ENCODE data around the gene OR2AT4. TPM values are rescaled to one million over a fixed set of nuclear protein-coding genes. Genes with fewer than 3 reads are reported as not detected.

Gene OR2AT4
- total RNA-seq, 1 experiment from 2014 or later = not detected

DNA sequence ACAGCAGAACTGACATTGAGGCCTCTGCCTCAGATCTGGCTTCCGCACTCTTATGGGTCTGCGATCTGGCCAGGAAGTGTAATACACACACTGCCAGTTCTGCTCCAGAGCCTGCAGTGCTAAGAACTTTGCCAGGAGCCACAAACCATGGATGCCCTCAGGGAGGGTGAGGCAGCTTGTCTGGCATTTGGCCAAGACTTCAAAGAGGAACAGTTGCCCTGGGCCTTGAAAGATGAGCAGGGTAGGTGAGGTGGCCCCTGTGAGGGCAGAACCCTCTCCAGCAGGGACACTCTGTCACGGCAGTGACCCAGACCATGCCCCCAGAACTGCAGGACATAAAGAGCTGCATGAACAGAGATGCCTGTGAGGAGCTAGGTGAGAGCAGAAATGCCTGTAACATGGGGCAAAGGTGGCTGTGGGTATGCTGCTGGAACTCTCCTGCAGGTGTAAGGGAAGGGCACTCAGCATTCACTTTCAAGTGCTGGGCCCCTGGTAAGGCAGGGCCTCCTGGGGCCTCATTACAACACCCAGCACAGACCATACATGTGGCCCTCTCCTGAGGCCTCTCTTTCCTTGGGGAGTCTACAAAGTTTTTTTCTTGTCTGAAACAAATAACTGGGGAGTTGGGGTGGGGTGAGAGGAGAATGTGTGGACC is 60.6 kb downstream of the OR2AT4 start:
- no peak overlapping the region for H3K4me3 ChIP-seq (ENCODE audit: low read depth in 2 of 2, low read length in 2 of 2)
- BruUV-seq (replicated peaks) = no TSS peak
- no peak for DNase-seq (ENCODE audit: low read depth, low spot score)
- H3K9me3 ChIP-seq (ENCODE audit: control insufficient read depth, insufficient read depth, low read depth, low read length) = no peaks in the 10 kb centered on the region
- intact Hi-C loops (cut with micrococcal nuclease; ENCODE audit: unreplicated experiment) = no loop called here
- in situ Hi-C loops (cut with HindIII; ENCODE audit: low pct_unique_long_range_greater_than_20kb, low sequenced_read_pairs) = no loop called here
- POLR2A ChIA-PET = no interaction called here
- CTCF ChIA-PET = interaction anchor here (0.6 to 1.1 kb wide), 3 partner anchors 104 to 333 kb away, joined by 3 to 4 read pairs (median 4); no protein-coding TSS in a partner anchor
- peak; percentile 73 for ATAC-seq
- no peaks in the 10 kb centered on the region for H3K27me3 ChIP-seq (ENCODE audit: control insufficient read depth, insufficient read depth, low read length)
- no peak overlapping the region for H3K27ac ChIP-seq (ENCODE audit: low read length)
- H3K36me3 ChIP-seq (ENCODE audit: control insufficient read depth, insufficient read depth, low read length) = no peaks in the 10 kb centered on the region
- TF ChIP-seq TCF7L2 (IDR thresholded peaks at IDR 0.05; ENCODE audit: low read depth, low read length) = peak; percentile 60; the same call in 1 of the 2 replicates
- TF ChIP-seq POLR2AphosphoS5 (IDR thresholded peaks at IDR 0.05; ENCODE audit: low read depth, low read length) = no peak
- TF ChIP-seq REST (IDR thresholded peaks at IDR 0.05; ENCODE audit: insufficient read depth in 1 of 2, low read depth in 2 of 2, low read length in 1 of 2) = no peak
- TF ChIP-seq SIN3A (IDR thresholded peaks at IDR 0.05; ENCODE audit: borderline replicate concordance, insufficient read depth, low read depth, low read length) = no peak
- TF ChIP-seq, protein P1, sequence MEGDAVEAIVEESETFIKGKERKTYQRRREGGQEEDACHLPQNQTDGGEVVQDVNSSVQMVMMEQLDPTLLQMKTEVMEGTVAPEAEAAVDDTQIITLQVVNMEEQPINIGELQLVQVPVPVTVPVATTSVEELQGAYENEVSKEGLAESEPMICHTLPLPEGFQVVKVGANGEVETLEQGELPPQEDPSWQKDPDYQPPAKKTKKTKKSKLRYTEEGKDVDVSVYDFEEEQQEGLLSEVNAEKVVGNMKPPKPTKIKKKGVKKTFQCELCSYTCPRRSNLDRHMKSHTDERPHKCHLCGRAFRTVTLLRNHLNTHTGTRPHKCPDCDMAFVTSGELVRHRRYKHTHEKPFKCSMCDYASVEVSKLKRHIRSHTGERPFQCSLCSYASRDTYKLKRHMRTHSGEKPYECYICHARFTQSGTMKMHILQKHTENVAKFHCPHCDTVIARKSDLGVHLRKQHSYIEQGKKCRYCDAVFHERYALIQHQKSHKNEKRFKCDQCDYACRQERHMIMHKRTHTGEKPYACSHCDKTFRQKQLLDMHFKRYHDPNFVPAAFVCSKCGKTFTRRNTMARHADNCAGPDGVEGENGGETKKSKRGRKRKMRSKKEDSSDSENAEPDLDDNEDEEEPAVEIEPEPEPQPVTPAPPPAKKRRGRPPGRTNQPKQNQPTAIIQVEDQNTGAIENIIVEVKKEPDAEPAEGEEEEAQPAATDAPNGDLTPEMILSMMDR (IDR thresholded peaks at IDR 0.05) = no peak
- no peaks in the 10 kb centered on the region for H3K4me1 ChIP-seq (ENCODE audit: control insufficient read depth, insufficient read depth, low read length)

- ChIA-PET CTCF (interaction anchor here (0.6 to 1.1 kb wide), 2 partner anchors 104 to 105 kb away, joined by 4 to 8 read pairs; no protein-coding TSS in a partner anchor), POLR2A (no interaction called here)
- ATAC-seq (no peak), DNase-seq (ENCODE audit: low read depth, low spot score) (no peak)
- no TSS peak for BruUV-seq (replicated peaks)
- H3K4me1 ChIP-seq (ENCODE audit: control insufficient read depth, insufficient read depth, low read length) = no peaks in the 10 kb centered on the region
- no peak overlapping the region for H3K4me3 ChIP-seq (ENCODE audit: low read depth in 2 of 2, low read length in 2 of 2)
- TF ChIP-seq POLR2AphosphoS5 (IDR thresholded peaks at IDR 0.05; ENCODE audit: low read depth, low read length) (no peak), SIN3A (IDR thresholded peaks at IDR 0.05; ENCODE audit: borderline replicate concordance, insufficient read depth, low read depth, low read length) (no peak), REST (IDR thresholded peaks at IDR 0.05; ENCODE audit: insufficient read depth in 1 of 2, low read depth in 2 of 2, low read length in 1 of 2) (no peak), TCF7L2 (IDR thresholded peaks at IDR 0.05; ENCODE audit: low read depth, low read length) (no peak)
- TF ChIP-seq, protein P1 (IDR thresholded peaks at IDR 0.05) = no peak
- H3K27me3 ChIP-seq (ENCODE audit: control insufficient read depth, insufficient read depth, low read length) = no peaks in the 10 kb centered on the region
- no peaks in the 10 kb centered on the region for H3K36me3 ChIP-seq (ENCODE audit: control insufficient read depth, insufficient read depth, low read length)
- intact Hi-C loops (cut with micrococcal nuclease; ENCODE audit: unreplicated experiment) (no loop called here), in situ Hi-C loops (cut with HindIII; ENCODE audit: low pct_unique_long_range_greater_than_20kb, low sequenced_read_pairs) (no loop called here)
- H3K27ac ChIP-seq (ENCODE audit: low read length) = no peak overlapping the region
- H3K9me3 ChIP-seq (ENCODE audit: control insufficient read depth, insufficient read depth, low read depth, low read length) = no peaks in the 10 kb centered on the region
Observed at GRCh38 chr11:75035256-75035655, 61.4 kb downstream of the OR2AT4 start.
